ACC112 (cell line): ENCODE results near the gene PLD6.

ENCODE experiments used
- H2AFZ ChIP-seq: fragments of 200-600 bp; sonication (generic); one replicate; pipeline ENCODE4 v1.6.0; 2017; ENCODE audit warnings: antibody characterized with exemption, low read length; ENCODE audit not compliant: unreplicated experiment
- H3K27ac ChIP-seq: fragments of 200-600 bp; sonication (generic); 2 replicates; pipeline ENCODE4 v1.5.1; 2014; ENCODE audit warnings: low read depth, mild to moderate bottlenecking, antibody characterized with exemption, low read length, moderate library complexity
- H3K27me3 ChIP-seq: fragments of 200-600 bp; sonication (generic); 2 replicates; pipeline ENCODE4 v1.6.1; 2014; ENCODE audit warnings: mild to moderate bottlenecking, antibody characterized with exemption, low read length, moderate library complexity, mixed read lengths; ENCODE audit not compliant: insufficient read depth
- H3K36me3 ChIP-seq: fragments of 200-600 bp; sonication (generic); 2 replicates; pipeline ENCODE4 v1.6.1; 2016; ENCODE audit warnings: mild to moderate bottlenecking, antibody characterized with exemption, low read length, moderate library complexity, mixed read lengths; ENCODE audit not compliant: insufficient read depth
- H3K4me1 ChIP-seq: fragments of 200-600 bp; sonication (generic); one replicate; pipeline ENCODE4 v1.6.1; 2016; ENCODE audit warnings: low read length, mixed read lengths; ENCODE audit not compliant: insufficient read depth, unreplicated experiment, control insufficient read depth
- H3K4me3 ChIP-seq: fragments of 200-600 bp; sonication (generic); 2 replicates; pipeline ENCODE4 v1.5.1; 2014; ENCODE audit warnings: mild to moderate bottlenecking, low read depth, low read length
- H3K79me2 ChIP-seq: fragments of 200-600 bp; sonication (generic); one replicate; pipeline ENCODE4 v1.6.0; 2016; ENCODE audit warnings: low read length; ENCODE audit not compliant: control insufficient read depth, unreplicated experiment, insufficient read depth

The PLD6 gene

DNA sequence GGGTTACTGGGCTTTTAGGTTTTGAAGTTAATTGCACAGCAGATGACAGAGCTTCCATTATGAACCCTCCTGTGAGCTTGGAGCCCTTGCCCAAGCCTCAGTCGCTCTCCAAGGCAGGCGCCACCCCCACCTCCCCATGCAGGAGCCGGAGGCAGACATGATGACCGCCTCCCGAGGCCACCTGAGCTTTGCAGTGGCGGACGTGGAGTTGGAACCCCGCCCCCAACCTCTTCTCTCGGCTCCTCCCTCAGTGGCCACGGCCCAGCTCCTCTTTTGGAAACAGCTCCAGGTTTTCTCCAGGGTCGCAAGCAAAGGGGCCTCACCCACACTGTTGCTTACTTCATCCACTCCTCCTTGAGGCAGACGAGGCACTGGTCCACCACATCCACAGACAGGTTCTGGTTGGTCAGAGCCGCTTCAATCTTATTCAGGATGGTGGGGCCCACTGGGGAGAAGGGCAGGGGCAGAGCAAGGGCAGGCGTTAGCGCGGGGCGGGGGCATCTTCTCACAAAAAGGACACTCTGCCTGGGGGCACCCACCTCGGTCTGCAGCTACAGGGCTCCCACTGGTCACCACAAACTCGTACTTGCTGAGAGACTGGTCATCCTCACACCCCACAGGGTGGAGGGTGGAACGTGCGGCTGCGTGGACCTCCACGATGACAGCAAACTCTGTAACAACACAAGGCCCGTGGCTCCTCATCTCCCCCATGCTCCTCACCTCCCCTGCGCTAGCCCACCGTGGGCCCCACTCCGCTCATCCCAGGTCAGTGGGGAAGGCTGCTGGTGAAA is 8.7 kb upstream of the PLD6 start:
- H3K36me3 ChIP-seq = peaks cover 15% of the 10 kb centered on the region; the same call in 1 of the 2 replicates
- no peak overlapping the region for H3K27ac ChIP-seq
- no peak overlapping the region for H2AFZ ChIP-seq
- H3K4me3 ChIP-seq = no peak overlapping the region
- no peaks in the 10 kb centered on the region for H3K79me2 ChIP-seq
- H3K4me1 ChIP-seq = no peaks in the 10 kb centered on the region
- H3K27me3 ChIP-seq = no peaks in the 10 kb centered on the region

DNA sequence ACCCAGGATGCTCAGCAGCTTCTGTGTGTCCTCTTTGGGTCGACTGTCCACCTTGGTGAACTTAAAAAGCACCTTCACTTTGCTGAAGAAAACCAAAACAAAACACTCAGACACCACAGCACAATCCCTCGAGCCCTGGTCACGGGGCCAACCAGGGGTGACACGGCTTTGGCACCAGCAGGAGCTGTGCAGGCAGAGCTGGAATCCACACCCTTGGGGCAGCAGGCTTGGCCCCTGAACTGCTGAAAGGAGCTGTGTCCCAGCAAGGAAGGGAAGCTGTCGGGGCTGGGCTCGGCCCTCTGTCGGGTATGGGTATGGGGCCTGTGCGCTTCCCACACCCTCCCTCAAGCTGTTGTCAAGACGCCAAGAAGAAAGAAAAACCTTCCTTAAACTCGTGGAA is 7.6 kb upstream of the PLD6 start:
- no peak overlapping the region for H3K4me3 ChIP-seq
- H3K36me3 ChIP-seq = peaks cover 15% of the 10 kb centered on the region; the same call in 1 of the 2 replicates
- no peak overlapping the region for H2AFZ ChIP-seq
- H3K27me3 ChIP-seq = no peaks in the 10 kb centered on the region
- no peaks in the 10 kb centered on the region for H3K79me2 ChIP-seq
- H3K4me1 ChIP-seq = no peaks in the 10 kb centered on the region
- H3K27ac ChIP-seq = no peak overlapping the region

DNA sequence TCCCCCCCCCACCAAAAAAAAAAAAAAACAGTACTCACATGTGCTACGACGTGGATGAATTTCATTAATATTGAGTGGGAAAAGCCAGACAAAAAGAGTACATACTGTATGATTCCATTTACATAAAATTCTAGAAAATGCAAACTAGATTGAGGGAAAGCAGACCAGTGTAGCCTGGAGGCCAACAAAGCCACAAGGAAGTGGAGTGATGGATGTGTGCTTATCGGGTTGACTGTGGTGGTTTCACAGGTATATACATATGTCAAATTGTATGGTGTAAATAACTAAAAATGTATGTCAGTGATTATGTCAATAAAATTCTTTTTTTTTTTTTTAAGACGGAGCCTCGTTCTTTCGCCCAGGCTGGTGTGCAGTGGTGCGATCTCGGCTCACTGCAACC is 1.9 kb upstream of the PLD6 start:
- no peaks in the 10 kb centered on the region for H3K36me3 ChIP-seq
- H2AFZ ChIP-seq = no peak overlapping the region
- H3K79me2 ChIP-seq = peaks cover 9% of the 10 kb centered on the region
- H3K27me3 ChIP-seq = no peaks in the 10 kb centered on the region
- H3K4me1 ChIP-seq = peaks cover 22% of the 10 kb centered on the region
- no peak overlapping the region for H3K4me3 ChIP-seq
- no peak overlapping the region for H3K27ac ChIP-seq

DNA sequence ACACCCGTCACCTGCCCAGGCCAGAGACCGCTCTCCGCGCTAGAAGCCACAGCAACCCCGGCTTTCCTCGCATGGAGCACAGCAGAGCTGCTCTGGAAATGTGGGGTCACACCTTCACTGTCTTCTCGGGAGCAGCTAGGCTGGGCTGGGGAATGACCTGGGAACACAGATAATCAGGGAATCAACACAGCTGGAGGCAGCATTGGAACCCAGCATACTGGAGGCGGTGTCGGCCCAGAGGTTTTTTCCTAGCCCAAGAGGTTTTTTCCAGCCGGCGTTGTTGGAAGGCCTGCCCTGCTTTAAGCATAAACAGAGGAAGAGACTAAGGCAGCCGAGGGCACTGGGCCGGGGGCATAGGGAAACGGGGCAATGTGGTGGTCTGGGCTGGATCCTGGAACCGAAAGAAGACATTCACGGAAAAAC is 791 bp upstream of the PLD6 start:
- Histone ChIP-seq H3K27ac (peak overlapping the region; percentile 23; the same call in 1 of the 2 replicates), H2AFZ (peak overlapping the region; percentile 66)

DNA sequence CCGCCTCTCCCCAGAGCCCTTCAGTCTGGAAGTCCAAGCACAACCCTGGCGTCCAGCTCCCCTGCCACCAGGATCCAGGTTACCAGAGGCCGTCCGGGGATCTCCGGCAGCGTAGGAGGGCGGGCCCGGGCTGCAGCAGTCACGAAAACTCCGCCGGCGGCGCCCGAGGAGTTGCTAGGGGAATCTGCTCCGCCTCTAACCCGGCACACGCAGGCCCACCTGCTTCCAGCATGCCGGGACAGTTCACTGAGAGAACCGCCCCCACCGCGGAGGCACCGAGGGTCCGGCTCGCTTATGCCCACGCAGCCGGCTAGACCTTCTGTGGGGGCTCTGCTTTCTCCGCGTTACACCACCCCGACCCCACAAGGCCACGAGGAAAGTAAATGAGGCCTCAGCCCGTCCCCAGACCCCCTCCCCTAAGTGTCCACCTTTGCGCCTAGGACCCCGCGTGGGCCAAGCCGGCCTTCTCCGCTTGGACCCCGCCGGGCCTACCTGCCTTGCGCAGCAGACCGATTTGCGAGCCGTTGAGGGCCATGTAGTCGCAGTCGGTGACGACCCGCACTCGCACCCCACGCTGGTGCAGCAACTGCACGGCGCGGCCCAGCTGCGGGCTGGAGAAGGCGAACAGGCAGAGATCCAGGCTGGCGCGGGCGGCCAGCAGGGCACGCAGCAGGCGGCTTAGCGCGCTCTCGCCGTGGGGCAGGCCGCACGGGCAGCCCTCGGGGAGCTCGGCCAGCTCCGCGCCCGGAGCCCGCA is 587 bp downstream of the PLD6 start:
- Histone ChIP-seq H3K79me2 (peaks cover 9% of the 10 kb centered on the region), H3K36me3 (peaks cover 4% of the 10 kb centered on the region; the same call in 1 of the 2 replicates), H3K27me3 (no peaks in the 10 kb centered on the region), H3K4me1 (peaks cover 22% of the 10 kb centered on the region), H3K27ac (peak overlapping the region; percentile 28; the same call in 1 of the 2 replicates), H2AFZ (peak overlapping the region; percentile 36), H3K4me3 (peak overlapping the region; percentile 98)

More for the DNA sequence above, 791 bp upstream of the PLD6 start:
- peaks cover 22% of the 10 kb centered on the region for H3K4me1 ChIP-seq
- no peaks in the 10 kb centered on the region for H3K27me3 ChIP-seq
- peaks cover 9% of the 10 kb centered on the region for H3K79me2 ChIP-seq
- H3K36me3 ChIP-seq = peaks cover 4% of the 10 kb centered on the region; the same call in 1 of the 2 replicates
- H3K4me3 ChIP-seq = no peak overlapping the region

DNA sequence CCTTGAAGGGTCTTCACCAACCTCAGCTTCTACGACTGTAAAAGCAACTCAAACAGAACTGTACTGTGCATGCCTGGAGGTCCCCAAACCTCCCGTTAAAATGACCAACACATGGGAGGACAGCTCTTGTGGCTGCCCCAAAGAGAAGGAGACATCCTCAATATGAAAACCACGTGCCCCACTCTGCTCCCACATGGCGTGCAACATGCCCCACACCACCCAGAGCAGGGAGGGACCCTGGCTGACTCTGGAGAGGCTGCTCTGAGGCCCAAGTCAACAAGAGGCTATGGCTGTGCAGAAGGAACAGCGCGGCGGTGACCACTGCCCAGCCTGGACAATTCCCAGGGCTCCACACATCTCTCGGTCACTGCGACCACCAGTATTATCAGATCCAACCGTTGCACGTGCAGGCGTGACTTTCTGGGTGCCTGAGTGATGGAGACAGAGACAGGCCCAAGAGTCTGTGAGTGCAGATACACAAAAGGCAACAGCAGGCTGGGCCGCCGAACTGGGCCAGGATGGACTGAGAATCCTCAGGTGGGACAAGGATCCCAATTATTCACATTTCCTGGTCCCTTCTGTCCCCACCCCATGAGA is 1.4 kb downstream of the PLD6 start:
- Histone ChIP-seq H3K27ac (no peak overlapping the region), H3K4me1 (peaks cover 22% of the 10 kb centered on the region), H3K36me3 (peaks cover 4% of the 10 kb centered on the region; the same call in 1 of the 2 replicates), H3K27me3 (no peaks in the 10 kb centered on the region), H3K4me3 (peak overlapping the region; percentile 98), H3K79me2 (peaks cover 9% of the 10 kb centered on the region), H2AFZ (no peak overlapping the region)

DNA sequence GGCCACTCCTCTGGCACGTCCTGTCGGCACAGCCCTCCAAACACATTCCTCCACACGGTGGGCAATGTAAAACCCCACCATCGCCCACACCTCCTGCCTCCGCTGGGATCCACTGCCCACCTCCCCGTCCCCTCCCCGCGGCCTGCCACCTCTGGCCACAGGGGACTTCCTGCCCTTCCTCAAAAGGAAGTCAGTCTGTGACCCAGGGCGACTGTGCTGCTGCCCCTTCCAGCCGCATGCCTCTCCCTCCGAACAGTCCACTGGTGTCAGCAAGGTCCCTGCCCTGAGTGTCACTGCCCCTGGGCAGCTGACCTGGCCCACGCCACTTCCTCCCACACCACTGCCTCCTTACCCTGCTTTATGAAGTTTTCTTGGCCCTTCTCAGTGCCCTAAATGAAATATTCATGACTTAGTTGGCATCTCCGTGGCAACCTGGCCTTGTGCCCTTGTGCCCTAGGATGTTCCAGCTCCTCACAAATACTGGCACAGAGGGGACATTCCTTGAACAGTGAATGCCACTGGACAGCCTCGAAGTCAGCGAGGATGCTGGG is 2.0 kb downstream of the PLD6 start:
- no peaks in the 10 kb centered on the region for H3K27me3 ChIP-seq
- H3K36me3 ChIP-seq = peaks cover 4% of the 10 kb centered on the region; the same call in 1 of the 2 replicates
- H3K4me1 ChIP-seq = peaks cover 22% of the 10 kb centered on the region
- no peak overlapping the region for H2AFZ ChIP-seq
- H3K4me3 ChIP-seq = peak overlapping the region; percentile 98
- peaks cover 9% of the 10 kb centered on the region for H3K79me2 ChIP-seq
- no peak overlapping the region for H3K27ac ChIP-seq

DNA sequence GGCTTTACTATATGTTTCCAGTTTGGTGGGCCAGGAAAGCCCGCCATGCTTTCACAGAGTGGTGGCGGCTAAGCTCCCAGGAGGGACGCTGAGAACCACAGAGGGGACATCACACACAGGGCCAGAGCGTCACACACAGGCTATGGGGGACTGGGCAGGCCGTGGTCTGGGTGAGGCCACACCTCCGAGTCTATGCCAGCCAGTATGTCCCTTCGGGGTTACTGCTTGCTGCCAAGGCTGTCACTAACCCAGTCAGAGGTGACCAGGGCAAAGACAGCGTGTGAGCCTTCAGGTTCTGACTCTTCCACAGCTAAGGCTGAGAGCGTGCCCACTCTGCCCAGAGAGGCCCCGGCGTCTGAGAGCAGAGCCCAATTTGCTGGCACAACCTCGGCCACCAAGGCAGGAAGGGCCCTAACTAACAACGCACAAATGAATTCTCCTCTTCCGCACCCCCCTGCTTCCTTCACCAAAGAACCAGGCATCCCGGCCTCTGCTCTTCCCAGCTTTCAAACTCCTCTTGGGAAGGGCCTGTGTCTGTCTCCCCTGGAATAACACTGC is 2.9 kb downstream of the PLD6 start:
- H3K79me2 ChIP-seq = peaks cover 9% of the 10 kb centered on the region

DNA sequence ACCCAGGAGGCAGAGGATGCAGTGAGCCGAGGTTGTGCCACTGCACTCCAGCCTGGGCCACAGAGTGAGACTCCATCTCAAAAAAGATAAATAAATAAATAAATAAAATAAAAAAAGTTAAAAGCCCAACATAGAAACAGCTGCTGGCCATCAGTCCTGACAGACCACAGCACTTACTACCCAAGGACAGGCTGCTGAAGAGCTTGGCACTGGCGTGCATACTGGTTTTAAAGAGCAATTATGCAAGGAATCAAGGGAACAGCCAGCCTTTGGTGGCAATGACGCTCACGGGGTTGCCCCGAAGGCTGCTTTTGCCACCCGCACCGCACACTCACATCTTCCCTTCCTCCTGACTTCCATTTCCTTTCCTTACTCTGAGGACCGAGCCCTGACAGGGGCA is 4.2 kb downstream of the PLD6 start:
- H3K4me3 ChIP-seq = no peak overlapping the region
- H2AFZ ChIP-seq = no peak overlapping the region
- H3K36me3 ChIP-seq = peaks cover 4% of the 10 kb centered on the region; the same call in 1 of the 2 replicates
- peaks cover 19% of the 10 kb centered on the region for H3K4me1 ChIP-seq
- no peaks in the 10 kb centered on the region for H3K27me3 ChIP-seq
- H3K79me2 ChIP-seq = peaks cover 9% of the 10 kb centered on the region
- no peak overlapping the region for H3K27ac ChIP-seq

More for the DNA sequence above, 2.9 kb downstream of the PLD6 start:
- Histone ChIP-seq H3K4me1 (peaks cover 22% of the 10 kb centered on the region), H2AFZ (no peak overlapping the region), H3K4me3 (no peak overlapping the region), H3K27me3 (no peaks in the 10 kb centered on the region), H3K36me3 (peaks cover 4% of the 10 kb centered on the region; the same call in 1 of the 2 replicates), H3K27ac (no peak overlapping the region)

DNA sequence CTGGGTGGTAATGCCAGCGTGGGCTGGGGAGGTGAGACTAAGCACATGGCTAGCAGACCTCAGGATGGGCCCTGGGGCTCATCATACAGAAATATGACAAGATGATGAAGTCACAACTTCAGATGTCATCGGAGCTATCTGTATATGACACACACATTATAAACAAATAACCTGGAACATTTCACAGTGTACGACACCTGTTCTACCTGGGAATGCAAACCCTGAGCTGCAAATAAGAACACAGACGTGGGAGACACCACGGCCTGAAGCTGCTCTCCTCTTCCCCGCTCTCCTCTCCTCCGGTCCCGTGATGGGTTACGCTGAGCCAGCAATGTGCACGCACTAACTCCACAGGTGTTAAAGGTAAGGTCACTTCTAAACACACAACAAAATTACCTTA is 4.9 kb downstream of the PLD6 start:
- no peak overlapping the region for H3K27ac ChIP-seq
- no peak overlapping the region for H2AFZ ChIP-seq
- H3K4me1 ChIP-seq = peaks cover 15% of the 10 kb centered on the region
- peaks cover 4% of the 10 kb centered on the region; the same call in 1 of the 2 replicates for H3K36me3 ChIP-seq
- no peaks in the 10 kb centered on the region for H3K27me3 ChIP-seq
- H3K79me2 ChIP-seq = peaks cover 9% of the 10 kb centered on the region
- H3K4me3 ChIP-seq = no peak overlapping the region
